Left forelimb (tissue), 1 donor: ENCODE measurements around the gene PTGS2.

ENCODE experiments used
- DNase-seq: peaks from one replicate; pipeline ENCODE4 v3.0.0-alpha.2; 2018; ENCODE audit warnings: low spot score

Gene PTGS2

GRCh38 chr1:186680245-186681061, at the start of gene PTGS2:
TSS of gene PTGS2 (minus strand) at chr1:186680423. CDS start at chr1:186680290, 133 bp downstream.
- DNase-seq, result peak; percentile 82

- DNase-seq, result no peak
Observed at GRCh38 chr1:186722711-186723309, 42.6 kb upstream of the PTGS2 start.

GRCh38 chr1:186717286-186717685, 37.1 kb upstream of the PTGS2 start:
- no peak for DNase-seq

GRCh38 chr1:186715887-186716809, 35.9 kb upstream of the PTGS2 start:
- DNase-seq, result no peak

- DNase-seq, result no peak
Observed at GRCh38 chr1:186710696-186711095, 30.5 kb upstream of the PTGS2 start.

GRCh38 chr1:186708694-186709097, 28.5 kb upstream of the PTGS2 start:
- DNase-seq, result no peak

GRCh38 chr1:186703209-186703766, 23.1 kb upstream of the PTGS2 start:
- DNase-seq, result no peak

- no peak for DNase-seq
Observed at GRCh38 chr1:186700722-186701121, 20.5 kb upstream of the PTGS2 start.

- DNase-seq, result no peak
Observed at GRCh38 chr1:186699519-186699918, 19.3 kb upstream of the PTGS2 start.

- DNase-seq, result no peak
Observed at GRCh38 chr1:186689907-186690306, 9.7 kb upstream of the PTGS2 start.

GRCh38 chr1:186689376-186689775, 9.2 kb upstream of the PTGS2 start:
- no peak for DNase-seq

- no peak for DNase-seq
Observed at GRCh38 chr1:186683652-186684410, 3.6 kb upstream of the PTGS2 start.

GRCh38 chr1:186682736-186683135, 2.5 kb upstream of the PTGS2 start:
- DNase-seq, result no peak

- no peak for DNase-seq
Observed at GRCh38 chr1:186681801-186682200, 1.6 kb upstream of the PTGS2 start.

- DNase-seq, result no peak
Observed at GRCh38 chr1:186681121-186681520, 898 bp upstream of the PTGS2 start.

GRCh38 chr1:186679924-186680244, 339 bp downstream of the PTGS2 start:
- no peak for DNase-seq

- DNase-seq, result no peak
Observed at GRCh38 chr1:186678155-186678554, 2.1 kb downstream of the PTGS2 start.

GRCh38 chr1:186672596-186672995, 7.6 kb downstream of the PTGS2 start:
- DNase-seq, result no peak

GRCh38 chr1:186672131-186672530, 8.1 kb downstream of the PTGS2 start:
- no peak for DNase-seq

GRCh38 chr1:186671136-186671825, 8.9 kb downstream of the PTGS2 start:
- no peak for DNase-seq
